Naive thymus-derived CD4-positive, alpha-beta T cell (primary cell): Measurements from ENCODE around the gene SMNDC1. TPM values are rescaled to one million over a fixed set of nuclear protein-coding genes. Genes with fewer than 3 reads are reported as not detected.

Experiments
- ATAC-seq: fragments of 150-1000 bp; cut with Tn5 transposase; 2 replicates; pipeline ENCODE4 v1.10.0; 2021; ENCODE audit warnings: mild to moderate bottlenecking, moderate library complexity
- CTCF ChIA-PET: fragments of 350-600 bp; sonication (Branson Sonifier 250); formaldehyde crosslinking; loops from one replicate; lab custom pipeline; 2021; ENCODE audit warnings: antibody characterized with exemption; lab: Charles Lee
- POLR2A ChIA-PET: fragments of 350-600 bp; sonication (Branson Sonifier 250); formaldehyde crosslinking; loops from one replicate; lab custom pipeline; 2021; ENCODE audit warnings: antibody characterized with exemption, inconsistent platforms; lab: Charles Lee
- DNase-seq, 9 donors: peaks; one replicate each; pipeline versions ENCODE4 v3.0.0 to v3.0.0-alpha.2; 2020 to 2022; ENCODE audit warnings: mixed read lengths in 1 of 9
- H3K27ac ChIP-seq: one replicate; pipeline ENCODE4 v1.7.0; 2013; ENCODE audit warnings: mild to moderate bottlenecking, low read depth, low read length, moderate library complexity
- H3K27me3 ChIP-seq, 2 donors: one replicate each; pipeline ENCODE4 v1.7.0; 2013; ENCODE audit warnings: low read length in 2 of 2, mild to moderate bottlenecking in 2 of 2, moderate library complexity in 2 of 2; ENCODE audit not compliant: control insufficient read depth in 2 of 2, insufficient read depth in 2 of 2
- H3K36me3 ChIP-seq, 3 experiments: 1 replicate in 2 of 3; 2 replicates in 1 of 3; pipeline ENCODE4 v1.7.0; 2013; ENCODE audit warnings: low read length in 3 of 3, mild to moderate bottlenecking in 3 of 3, moderate library complexity in 1 of 3; ENCODE audit not compliant: insufficient read depth in 3 of 3, control insufficient read depth in 2 of 3
- H3K4me1 ChIP-seq, 2 donors: one replicate each; pipeline ENCODE4 v1.7.0; 2013; ENCODE audit warnings: low read length in 2 of 2, mild to moderate bottlenecking in 2 of 2, moderate library complexity in 1 of 2; ENCODE audit not compliant: control insufficient read depth in 2 of 2, insufficient read depth in 2 of 2
- H3K4me3 ChIP-seq: 2 replicates; pipeline ENCODE4 v1.7.0; 2013; ENCODE audit warnings: mild to moderate bottlenecking, low read length
- H3K9me3 ChIP-seq, 3 experiments: 1 replicate in 2 of 3; 2 replicates in 1 of 3; pipeline ENCODE4 v1.7.0; 2013; ENCODE audit warnings: low read length in 3 of 3; ENCODE audit not compliant: control insufficient read depth in 2 of 3
- H3K27ac Mint-ChIP-seq, 9 donors: one replicate each; pipeline ENCODE4 v1.8.0; 2020 to 2022; ENCODE audit warnings: mixed read lengths in 9 of 9, mild to moderate bottlenecking in 8 of 9, moderate library complexity in 5 of 9, inconsistent platforms in 2 of 9
- H3K27me3 Mint-ChIP-seq, 5 donors: one replicate each; pipeline ENCODE4 v1.8.0; 2021 to 2022; ENCODE audit warnings: mixed read lengths in 5 of 5, mild to moderate bottlenecking in 1 of 5
- H3K36me3 Mint-ChIP-seq, 5 donors: one replicate each; pipeline ENCODE4 v1.8.0; 2020 to 2022; ENCODE audit warnings: mixed read lengths in 5 of 5, mild to moderate bottlenecking in 3 of 5, inconsistent platforms in 1 of 5
- H3K4me1 Mint-ChIP-seq, 7 donors: one replicate each; pipeline ENCODE4 v1.8.0; 2020 to 2022; ENCODE audit warnings: mixed read lengths in 7 of 7, mild to moderate bottlenecking in 3 of 7, inconsistent platforms in 1 of 7
- H3K4me3 Mint-ChIP-seq, 10 donors: one replicate each; pipeline ENCODE4 v1.8.0; 2020 to 2022; ENCODE audit warnings: mild to moderate bottlenecking in 10 of 10, mixed read lengths in 10 of 10, moderate library complexity in 6 of 10, inconsistent platforms in 2 of 10
- H3K9me3 Mint-ChIP-seq, 11 donors: one replicate each; pipeline ENCODE4 v1.8.0; 2020 to 2022; ENCODE audit warnings: mixed read lengths in 11 of 11, mild to moderate bottlenecking in 4 of 11, inconsistent platforms in 1 of 11, moderate library complexity in 1 of 11
- intact Hi-C, 2 donors: fragments of 100-400 bp; cut with micrococcal nuclease; formaldehyde crosslinking; loops; one replicate each; pipeline ENCODE4 v1.15.1; 2023
- polyA plus RNA-seq, 2 donors: library from polyadenylated mRNA; unstranded; fragments of 300-500 nt; fragmentation: Illumina TruSeq; gene quantifications; one replicate each; pipeline ENCODE4 v1.2.3, GENCODE V29; 2021
- total RNA-seq, 6 experiments: library from RNA in 5 of 6; stranded (reverse) in 5 of 6; gene quantifications; 1 replicate in 5 of 6; 2 replicates in 1 of 6; pipeline ENCODE4 v1.2.3 and lab custom pipeline; 2021 to 2026

Gene SMNDC1
- total and polyA plus RNA-seq, 7 experiments from 2014 or later = 16.1 to 43.1 (median 36.5) TPM

DNA sequence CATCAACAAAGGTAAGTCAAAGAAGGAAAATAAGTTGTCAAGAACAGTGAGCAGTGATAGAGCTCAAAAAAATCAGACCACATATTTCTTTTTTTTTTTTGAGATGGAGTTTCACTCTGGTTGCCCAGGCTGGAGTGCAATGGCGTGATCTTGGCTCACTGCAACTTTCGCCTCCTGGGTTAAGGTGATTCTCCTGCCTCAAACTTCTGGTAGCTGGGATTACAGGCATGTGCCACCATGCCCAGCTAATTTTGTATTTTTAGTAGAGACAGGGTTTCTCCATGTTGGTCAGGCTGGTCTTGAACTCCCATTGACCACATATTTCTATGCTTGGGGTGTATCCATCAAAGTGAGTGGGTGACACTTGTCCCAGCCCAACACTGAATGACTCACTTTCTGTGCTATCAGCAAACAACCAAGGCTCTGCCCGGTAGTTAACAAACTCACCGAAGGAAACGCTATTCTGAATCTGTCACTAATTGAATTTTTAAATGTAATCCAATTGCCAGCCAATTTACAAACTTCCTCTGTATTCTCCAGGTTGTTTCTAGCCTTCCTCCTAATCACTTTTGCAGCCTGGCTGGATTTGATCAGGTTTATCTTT lies 19.6 kb upstream of the SMNDC1 start:
- no peak for ATAC-seq
- no peaks in the 10 kb centered on the region for H3K27me3 ChIP-seq
- H3K27ac ChIP-seq = no peak overlapping the region
- H3K4me1 Mint-ChIP-seq = peaks cover 0 to 33% (median 0%) of the 10 kb centered on the region in 7 donors
- peaks cover 0 to 2% (median 0%) of the 10 kb centered on the region in 5 donors for H3K27me3 Mint-ChIP-seq
- peak overlapping the region in 1 of 9 donors; percentile 60 for H3K27ac Mint-ChIP-seq
- H3K9me3 Mint-ChIP-seq = peaks cover 0 to 31% (median 12%) of the 10 kb centered on the region in 11 donors
- CTCF ChIA-PET = interaction anchor here (0.6 kb wide), 1 partner anchor 67 kb away, joined by 4 read pairs; no protein-coding TSS in a partner anchor
- H3K36me3 ChIP-seq = no peaks in the 10 kb centered on the region
- intact Hi-C loops = no loop called here
- H3K4me3 ChIP-seq = no peak overlapping the region
- H3K4me3 Mint-ChIP-seq = peak overlapping the region in 1 of 10 donors; percentile 15
- H3K36me3 Mint-ChIP-seq = peaks cover 0 to 26% (median 7%) of the 10 kb centered on the region in 5 donors
- no peaks in the 10 kb centered on the region for H3K4me1 ChIP-seq
- peaks cover 0 to 8% (median 0%) of the 10 kb centered on the region in 3 experiments for H3K9me3 ChIP-seq
- POLR2A ChIA-PET = no interaction called here
- no peak for DNase-seq

DNA sequence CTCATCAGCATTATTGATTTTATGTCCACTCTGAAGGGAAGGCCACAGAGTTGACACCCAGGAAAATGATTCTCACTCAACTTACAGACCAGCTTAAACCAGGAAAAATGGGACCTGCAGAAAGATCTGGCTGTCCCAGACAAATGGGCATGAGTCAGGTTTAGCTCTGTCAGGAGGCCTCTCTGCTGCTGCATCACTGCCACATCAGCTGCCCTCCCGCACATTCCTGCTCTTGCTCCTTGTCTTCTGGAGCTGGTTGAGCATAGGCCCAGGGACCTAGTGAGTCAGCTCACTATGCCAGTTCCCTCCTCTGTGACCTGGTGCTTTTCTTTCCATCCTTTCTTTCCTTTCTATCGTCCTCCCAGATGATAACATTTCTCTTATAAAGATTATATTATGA lies 18.8 kb upstream of the SMNDC1 start:
- Histone ChIP-seq H3K9me3 (peaks cover 0 to 8% (median 0%) of the 10 kb centered on the region in 3 experiments), H3K36me3 (no peaks in the 10 kb centered on the region), H3K4me3 (no peak overlapping the region), H3K27me3 (no peaks in the 10 kb centered on the region), H3K27ac (no peak overlapping the region), H3K4me1 (no peaks in the 10 kb centered on the region)
- Mint-ChIP-seq H3K9me3 (peaks cover 0 to 30% (median 12%) of the 10 kb centered on the region in 11 donors), H3K4me3 (no peak overlapping the region), H3K27ac (peak overlapping the region in 1 of 9 donors; percentile 3), H3K4me1 (peaks cover 0 to 38% (median 0%) of the 10 kb centered on the region in 7 donors), H3K36me3 (peaks cover 0 to 20% (median 7%) of the 10 kb centered on the region in 5 donors), H3K27me3 (peaks cover 0 to 3% (median 0%) of the 10 kb centered on the region in 5 donors)
- ATAC-seq (no peak), DNase-seq (no peak)
- ChIA-PET POLR2A (interaction anchor here (0.8 kb wide), 1 partner anchor 10 kb away, joined by 3 read pairs; no protein-coding TSS in a partner anchor), CTCF (no interaction called here)
- intact Hi-C loops = no loop called here

DNA sequence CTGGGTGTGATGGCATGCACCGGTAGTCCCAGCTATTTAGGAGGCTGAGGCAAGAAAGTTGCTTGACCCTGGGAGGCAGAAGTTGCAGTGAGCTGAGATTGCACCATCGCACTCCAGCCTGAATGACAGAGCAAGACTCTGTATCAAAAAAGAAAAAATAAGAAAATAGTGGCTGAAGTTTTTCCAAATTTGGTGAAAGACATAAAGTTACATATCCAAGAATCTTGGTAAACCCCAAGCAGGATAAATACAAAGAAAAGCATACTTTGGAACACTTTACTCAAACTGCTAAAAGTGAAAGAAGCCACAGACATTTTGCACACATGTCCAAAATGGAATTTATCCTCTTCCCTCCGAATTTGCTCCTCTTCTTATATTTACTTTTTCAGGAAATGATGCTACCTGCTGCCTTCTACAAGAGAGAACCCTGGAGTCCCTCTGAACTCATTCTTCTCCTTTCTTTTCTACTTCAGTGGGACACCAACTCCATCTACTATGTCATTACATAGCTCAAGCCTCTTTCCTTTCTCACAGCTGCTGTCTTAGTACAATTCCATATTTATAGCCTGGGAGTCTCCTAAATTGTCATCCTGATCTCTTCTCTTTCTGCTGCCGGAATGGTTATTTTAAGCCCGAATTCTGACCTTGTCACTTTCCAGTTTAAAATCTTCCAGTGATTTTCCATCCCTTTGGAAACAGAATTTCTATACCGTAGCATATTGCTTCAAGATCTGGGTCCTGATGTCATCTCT lies 17.3 kb upstream of the SMNDC1 start:
- Mint-ChIP-seq H3K36me3 (peaks cover 0 to 20% (median 7%) of the 10 kb centered on the region in 5 donors), H3K4me3 (no peak overlapping the region), H3K4me1 (peaks cover 0 to 40% (median 0%) of the 10 kb centered on the region in 7 donors), H3K27me3 (peaks cover 0 to 3% (median 0%) of the 10 kb centered on the region in 5 donors), H3K9me3 (peaks cover 0 to 30% (median 12%) of the 10 kb centered on the region in 11 donors), H3K27ac (no peak overlapping the region)
- Histone ChIP-seq H3K36me3 (no peaks in the 10 kb centered on the region), H3K4me1 (no peaks in the 10 kb centered on the region), H3K4me3 (no peak overlapping the region), H3K27me3 (no peaks in the 10 kb centered on the region), H3K9me3 (peaks cover 0 to 8% (median 0%) of the 10 kb centered on the region in 3 experiments), H3K27ac (no peak overlapping the region)
- DNase-seq (no peak), ATAC-seq (no peak)
- intact Hi-C loops = no loop called here
- ChIA-PET CTCF (no interaction called here), POLR2A (no interaction called here)

DNA sequence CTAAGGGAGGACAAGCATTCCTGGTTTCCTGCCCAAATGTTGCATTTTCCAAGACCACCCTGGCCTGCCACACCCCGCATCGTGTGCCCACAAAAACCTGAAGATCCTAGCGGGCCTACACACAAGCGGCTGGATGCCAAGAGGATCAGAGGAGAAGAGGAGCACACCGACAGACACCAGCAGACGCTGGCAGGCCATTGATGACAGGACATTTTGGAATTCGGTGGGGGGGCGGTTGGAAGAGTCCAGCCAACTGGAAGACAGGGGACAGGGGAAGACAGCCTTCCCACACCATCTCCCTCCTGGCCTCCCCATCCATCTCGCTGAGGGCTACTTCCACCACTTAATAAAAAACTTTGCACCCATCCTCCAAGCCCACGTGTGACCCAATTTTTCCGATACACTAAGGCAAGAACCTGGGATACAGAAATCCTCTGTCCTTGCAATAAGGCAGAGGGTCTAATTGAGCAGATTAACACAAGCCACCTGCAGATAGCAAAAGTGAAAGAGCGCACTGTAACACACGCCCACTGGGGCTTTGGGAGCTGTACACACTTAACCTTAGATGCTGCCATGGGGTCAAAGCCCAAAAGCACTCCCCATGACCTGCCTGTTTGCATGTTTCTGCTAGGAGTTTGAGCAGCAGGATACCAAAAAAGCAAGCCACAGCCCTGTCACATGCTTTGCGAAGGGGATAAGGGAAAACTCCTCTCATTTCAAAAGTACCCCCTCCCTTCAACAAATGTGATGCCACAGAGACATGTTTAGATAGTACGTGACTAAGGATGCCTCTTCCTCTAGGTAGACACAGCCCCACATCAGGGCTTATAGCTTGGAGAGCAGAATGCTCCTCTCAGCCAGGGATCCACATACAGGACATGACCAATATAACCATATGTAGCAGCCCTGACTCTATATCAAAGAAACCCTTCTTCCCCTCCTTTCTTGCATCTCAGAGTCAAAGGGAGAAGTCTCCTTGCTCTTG lies 13.4 kb upstream of the SMNDC1 start:
- POLR2A ChIA-PET = no interaction called here
- Mint-ChIP-seq H3K27me3 (peaks cover 0 to 3% (median 0%) of the 10 kb centered on the region in 5 donors), H3K4me1 (peaks cover 0 to 22% (median 0%) of the 10 kb centered on the region in 7 donors), H3K4me3 (no peak overlapping the region), H3K27ac (no peak overlapping the region), H3K9me3 (peaks cover 0 to 30% (median 12%) of the 10 kb centered on the region in 11 donors), H3K36me3 (peaks cover 0 to 16% (median 6%) of the 10 kb centered on the region in 5 donors)
- DNase-seq (no peak), ATAC-seq (no peak)
- Histone ChIP-seq H3K4me3 (no peak overlapping the region), H3K36me3 (no peaks in the 10 kb centered on the region), H3K9me3 (peaks cover 0 to 8% (median 0%) of the 10 kb centered on the region in 3 experiments), H3K4me1 (no peaks in the 10 kb centered on the region), H3K27me3 (no peaks in the 10 kb centered on the region), H3K27ac (no peak overlapping the region)
- intact Hi-C loops = no loop called here
- CTCF ChIA-PET = no interaction called here

DNA sequence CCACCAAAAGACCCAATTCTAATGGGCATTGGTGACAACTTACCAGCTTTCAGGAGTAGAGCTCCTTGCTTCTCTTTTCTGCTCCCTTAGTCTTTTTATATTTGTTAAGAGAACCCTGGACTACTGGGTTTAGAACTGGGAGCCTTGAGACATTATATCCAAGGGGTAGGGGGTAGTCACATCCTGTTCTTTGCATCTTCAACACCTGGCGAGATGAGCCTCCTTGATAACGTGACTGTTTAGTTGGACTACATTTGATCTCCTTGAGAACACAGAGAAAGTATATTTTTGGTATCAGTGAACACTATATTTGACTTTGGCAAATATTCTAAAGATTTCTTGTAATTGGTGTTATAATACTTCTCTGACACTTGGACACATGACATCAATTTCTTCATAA lies 9.0 kb upstream of the SMNDC1 start:
- H3K9me3 ChIP-seq = no peaks in the 10 kb centered on the region
- peaks cover 0 to 34% (median 0%) of the 10 kb centered on the region in 7 donors for H3K4me1 Mint-ChIP-seq
- no peaks in the 10 kb centered on the region for H3K36me3 Mint-ChIP-seq
- intact Hi-C loops = loop anchor here (5.0 kb wide), 2 partner anchors 114 to 1284 kb away; no protein-coding TSS in a partner anchor
- no peak overlapping the region for H3K4me3 ChIP-seq
- peaks cover 0 to 4% (median 0%) of the 10 kb centered on the region in 5 donors for H3K27me3 Mint-ChIP-seq
- H3K27ac Mint-ChIP-seq = no peak overlapping the region
- H3K9me3 Mint-ChIP-seq = no peaks in the 10 kb centered on the region
- DNase-seq (no peak), ATAC-seq (no peak)
- H3K27ac ChIP-seq = no peak overlapping the region
- no peak overlapping the region for H3K4me3 Mint-ChIP-seq
- peaks cover 0 to 4% of the 10 kb centered on the region in 2 donors for H3K4me1 ChIP-seq
- H3K27me3 ChIP-seq = no peaks in the 10 kb centered on the region
- ChIA-PET POLR2A (interaction anchor here (0.9 to 1.0 kb wide), 2 partner anchors 10 to 103 kb away, joined by 3 read pairs; no protein-coding TSS in a partner anchor), CTCF (no interaction called here)
- H3K36me3 ChIP-seq = no peaks in the 10 kb centered on the region

DNA sequence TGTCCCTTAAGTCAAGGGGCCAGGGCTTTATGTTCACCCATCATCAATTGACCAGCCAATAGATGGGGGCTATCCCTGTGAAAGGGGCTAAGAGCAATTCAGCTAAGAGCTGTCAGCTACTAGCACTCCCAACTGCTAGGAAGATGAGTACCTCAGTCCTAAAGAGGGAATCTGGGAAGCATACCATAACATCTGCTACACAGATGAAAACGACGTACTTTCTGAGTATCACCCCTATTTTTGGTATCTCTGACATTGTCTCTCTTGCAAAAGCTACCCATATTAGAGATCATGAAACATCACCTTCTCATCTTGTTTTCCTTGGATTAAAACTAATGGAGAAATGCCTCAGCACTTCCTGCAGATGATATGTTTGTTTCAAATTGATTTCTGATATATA lies 7.5 kb upstream of the SMNDC1 start:
- DNase-seq (no peak), ATAC-seq (no peak)
- H3K36me3 ChIP-seq = no peaks in the 10 kb centered on the region
- ChIA-PET POLR2A (interaction anchor here (0.6 kb wide), 1 partner anchor 521 kb away, joined by 3 read pairs; no protein-coding TSS in a partner anchor), CTCF (no interaction called here)
- peaks cover 0 to 4% of the 10 kb centered on the region in 2 donors for H3K4me1 ChIP-seq
- H3K4me3 ChIP-seq = no peak overlapping the region
- no peaks in the 10 kb centered on the region for H3K9me3 Mint-ChIP-seq
- intact Hi-C loops = loop anchor here (5.0 kb wide), 2 partner anchors 115 to 1285 kb away; no protein-coding TSS in a partner anchor
- H3K9me3 ChIP-seq = no peaks in the 10 kb centered on the region
- no peak overlapping the region for H3K27ac ChIP-seq
- H3K4me1 Mint-ChIP-seq = peaks cover 0 to 27% (median 0%) of the 10 kb centered on the region in 7 donors
- no peak overlapping the region for H3K27ac Mint-ChIP-seq
- no peak overlapping the region for H3K4me3 Mint-ChIP-seq
- H3K27me3 Mint-ChIP-seq = peaks cover 0 to 4% (median 0%) of the 10 kb centered on the region in 5 donors
- no peaks in the 10 kb centered on the region for H3K36me3 Mint-ChIP-seq
- no peaks in the 10 kb centered on the region for H3K27me3 ChIP-seq
